ENCODE measurements around the gene ARRDC1. TPM values are rescaled to one million over a fixed set of nuclear protein-coding genes. Genes with fewer than 3 reads are reported as not detected.

The ARRDC1 gene
- total and polyA plus RNA-seq, 9 of the 15 experiments (the other 6 are each of a cell fraction or from before 2014, with no cell fraction given) = 0.21 to 45.3 (median 18.6) TPM

GRCh38 chr9:137642118-137642601, 36.7 kb downstream of the ARRDC1 start (continued):
- TF ChIP-seq ZNF512 (tag; IDR thresholded peaks at IDR 0.05) = no peak

- no peak for DNase-seq (ENCODE audit: extremely low read depth in 1 of 4, low spot score in 3 of 4)
- Histone ChIP-seq H3K79me2 (ENCODE audit: control insufficient read depth, insufficient read depth, low read length) (peaks cover 87% of the 10 kb centered on the region), H4K20me1 (replicated peaks; ENCODE audit: control insufficient read depth, insufficient read depth, low read length) (no peaks in the 10 kb centered on the region; the same call in none of the 2 replicates), H3K9ac (ENCODE audit: insufficient read depth in 1 of 2, low read depth in 2 of 2, low read length in 2 of 2) (no peak overlapping the region), H3K27ac (ENCODE audit: extremely low read depth, low read depth, low read length) (no peak overlapping the region), H3K27me3 (ENCODE audit: control insufficient read depth in 2 of 2, insufficient read depth in 2 of 2, low read length in 2 of 2) (no peaks in the 10 kb centered on the region), H3K9me1 (ENCODE audit: control insufficient read depth, insufficient read depth, low read length) (no peaks in the 10 kb centered on the region), H3K9me3 (replicated peaks; ENCODE audit: control insufficient read depth, insufficient read depth, low read depth, low read length) (no peaks in the 10 kb centered on the region), H3K4me1 (replicated peaks in 1 of 2; ENCODE audit: control insufficient read depth in 2 of 2, insufficient read depth in 2 of 2, low read length in 2 of 2) (peaks cover 0 to 8% of the 10 kb centered on the region in 2 experiments; a peak in 3 of 5 replicates), H2AFZ (ENCODE audit: low read depth, low read length) (no peak overlapping the region), H3K4me3 (no peak overlapping the region), H3K4me2 (ENCODE audit: insufficient read depth, low read length) (no peak overlapping the region), H3K36me3 (ENCODE audit: control insufficient read depth, insufficient read depth, low read length) (peaks cover 29% of the 10 kb centered on the region; the same call in 2 of the 3 replicates)
- no TSS peak for BruUV-seq (replicated peaks)
- intact Hi-C loops (cut with micrococcal nuclease) (no loop called here), in situ Hi-C loops (cut with MboI) (no loop called here)
- POLR2A ChIA-PET = no interaction called here
- WGBS (ENCODE audit: insufficient coverage, low coverage, missing lambda C conversion rate) = 84% methylated on average over 3 of the region's 5 CpGs
- ATAC-seq = no peak
- FAIRE-seq = no peak
- no peak for TF ChIP-seq TBL1XR1 (IDR thresholded peaks at IDR 0.05; ENCODE audit: low read length in 2 of 2)
- TF ChIP-seq ZNF121 (CRISPR knock-in tag; conservative IDR thresholded peaks at IDR 0.05) = peak; percentile 24; the same call in 1 of the 2 replicates
- CTCF ChIA-PET (ENCODE audit: low intra/inter-chr PET ratio) = no interaction called here
Observed at GRCh38 chr9:137642892-137643291, 37.4 kb downstream of the ARRDC1 start.

Data from K562 (cell line).